Fibroblast of villous mesenchyme (primary cell): ENCODE results near the gene TMEM17. TPM values are rescaled to one million over a fixed set of nuclear protein-coding genes. Genes with fewer than 3 reads are reported as not detected.
A peak's percentile ranks its signal among the peaks of the same experiment; 100 is the strongest.

Source experiments
- DNase-seq: peaks from one replicate; pipeline ENCODE4 v3.0.0-alpha.2; 2010; ENCODE audit warnings: low read depth
- H3K4me3 ChIP-seq: 2 replicates; pipeline ENCODE4 v1.5.1; 2011; ENCODE audit warnings: low read depth, mild to moderate bottlenecking, low read length
- total RNA-seq: library from RNA; depleted of rRNA; stranded (reverse); fragments of >200 nt; gene quantifications from 2 replicates; pipeline ENCODE4 v1.2.3, GENCODE V29; 2012
- TF ChIP-seq, protein P1 (sequence below): IDR thresholded peaks from 2 replicates; pipeline ENCODE4 v1.5.1; 2012; ENCODE audit warnings: low read depth, mild to moderate bottlenecking, low read length; ENCODE audit not compliant: insufficient read depth

TMEM17 gene
- total RNA-seq, 1 donor, result 3.0 TPM

DNA sequence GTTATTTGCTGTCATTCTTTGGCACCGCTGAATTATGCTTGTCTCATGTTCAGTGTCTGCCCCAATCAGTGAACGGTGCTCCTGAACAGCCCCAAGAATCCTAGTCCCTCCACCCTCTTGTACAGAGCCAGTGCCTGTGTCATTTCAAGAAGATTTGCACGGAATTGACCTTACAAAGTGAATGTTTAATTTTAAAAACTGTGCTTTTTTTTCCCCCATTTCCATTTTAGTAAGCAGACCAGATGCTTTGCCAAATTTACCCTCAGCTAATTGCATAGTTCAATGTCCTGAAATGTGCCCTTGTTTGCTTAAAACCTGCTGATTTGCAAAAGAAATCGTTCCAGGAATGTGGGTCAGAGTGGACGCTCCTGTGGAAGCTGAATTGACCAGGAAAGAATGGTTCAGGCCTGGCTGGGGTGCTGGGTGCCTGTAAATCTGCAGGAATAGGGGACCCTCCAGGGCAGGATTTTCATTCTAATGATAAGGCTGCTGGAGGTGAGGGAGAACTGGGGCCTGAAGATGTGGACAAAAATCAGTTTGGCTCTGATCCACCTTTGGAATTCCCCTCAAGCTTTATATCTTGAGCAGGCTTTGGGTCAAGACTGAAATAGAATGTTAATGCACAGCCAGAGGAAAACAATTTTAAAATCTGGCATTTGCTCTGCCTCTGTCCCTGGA, 20.1 kb downstream of the TMEM17 start:
- peak; percentile 45 for DNase-seq
- TF ChIP-seq, protein P1, sequence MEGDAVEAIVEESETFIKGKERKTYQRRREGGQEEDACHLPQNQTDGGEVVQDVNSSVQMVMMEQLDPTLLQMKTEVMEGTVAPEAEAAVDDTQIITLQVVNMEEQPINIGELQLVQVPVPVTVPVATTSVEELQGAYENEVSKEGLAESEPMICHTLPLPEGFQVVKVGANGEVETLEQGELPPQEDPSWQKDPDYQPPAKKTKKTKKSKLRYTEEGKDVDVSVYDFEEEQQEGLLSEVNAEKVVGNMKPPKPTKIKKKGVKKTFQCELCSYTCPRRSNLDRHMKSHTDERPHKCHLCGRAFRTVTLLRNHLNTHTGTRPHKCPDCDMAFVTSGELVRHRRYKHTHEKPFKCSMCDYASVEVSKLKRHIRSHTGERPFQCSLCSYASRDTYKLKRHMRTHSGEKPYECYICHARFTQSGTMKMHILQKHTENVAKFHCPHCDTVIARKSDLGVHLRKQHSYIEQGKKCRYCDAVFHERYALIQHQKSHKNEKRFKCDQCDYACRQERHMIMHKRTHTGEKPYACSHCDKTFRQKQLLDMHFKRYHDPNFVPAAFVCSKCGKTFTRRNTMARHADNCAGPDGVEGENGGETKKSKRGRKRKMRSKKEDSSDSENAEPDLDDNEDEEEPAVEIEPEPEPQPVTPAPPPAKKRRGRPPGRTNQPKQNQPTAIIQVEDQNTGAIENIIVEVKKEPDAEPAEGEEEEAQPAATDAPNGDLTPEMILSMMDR, result no peak
- H3K4me3 ChIP-seq, result no peak overlapping the region

DNA sequence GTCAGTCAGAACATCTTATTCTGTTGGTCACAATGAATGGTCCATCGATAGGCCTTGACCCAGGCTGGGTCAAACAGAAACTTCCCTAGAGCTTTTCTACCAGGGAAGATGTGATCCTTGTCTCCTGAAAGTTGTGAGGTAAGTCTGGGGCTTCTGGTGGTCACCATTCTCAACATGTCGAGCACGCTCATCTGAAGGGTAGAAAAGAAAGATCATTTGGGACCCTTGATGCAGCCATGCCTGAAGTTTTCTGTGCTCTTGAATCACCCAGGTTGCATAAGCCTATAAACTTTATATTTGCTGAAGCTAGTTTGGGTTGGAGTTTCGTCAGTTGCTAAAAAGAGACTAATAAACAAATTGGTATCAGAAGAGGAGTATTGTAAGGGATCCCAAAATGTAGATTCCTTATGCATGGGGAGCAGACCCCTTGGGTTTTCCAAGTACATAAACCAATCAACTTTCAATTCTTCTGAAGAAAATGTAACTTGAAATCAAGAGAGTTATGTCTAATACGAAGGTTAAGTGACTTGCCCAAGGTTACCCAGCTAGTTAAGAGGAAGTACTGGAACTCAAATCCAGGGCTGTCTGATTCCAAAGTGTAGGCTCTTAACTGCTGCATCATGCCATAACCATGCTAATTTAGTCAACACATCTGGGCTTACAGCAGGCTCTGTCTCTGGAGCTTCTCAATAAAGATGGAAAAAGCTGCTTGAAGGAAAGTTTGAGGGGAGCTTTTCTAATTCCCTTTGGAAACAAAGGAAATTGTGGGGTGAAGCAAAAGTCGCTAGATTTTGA, 23.2 kb downstream of the TMEM17 start:
- TF ChIP-seq, protein P1, result no peak
- no peak overlapping the region for H3K4me3 ChIP-seq
- DNase-seq, result no peak

- TF ChIP-seq, protein P1, result no peak
- no peak for DNase-seq
- H3K4me3 ChIP-seq, result no peak overlapping the region
These were observed 26.1 kb downstream of the TMEM17 start for GRCh38 chr2:62479917-62480316.

GRCh38 chr2:62478093-62478580, 27.9 kb downstream of the TMEM17 start:
- no peak overlapping the region for H3K4me3 ChIP-seq
- TF ChIP-seq, protein P1, result no peak
- peak; percentile 13 for DNase-seq

DNA sequence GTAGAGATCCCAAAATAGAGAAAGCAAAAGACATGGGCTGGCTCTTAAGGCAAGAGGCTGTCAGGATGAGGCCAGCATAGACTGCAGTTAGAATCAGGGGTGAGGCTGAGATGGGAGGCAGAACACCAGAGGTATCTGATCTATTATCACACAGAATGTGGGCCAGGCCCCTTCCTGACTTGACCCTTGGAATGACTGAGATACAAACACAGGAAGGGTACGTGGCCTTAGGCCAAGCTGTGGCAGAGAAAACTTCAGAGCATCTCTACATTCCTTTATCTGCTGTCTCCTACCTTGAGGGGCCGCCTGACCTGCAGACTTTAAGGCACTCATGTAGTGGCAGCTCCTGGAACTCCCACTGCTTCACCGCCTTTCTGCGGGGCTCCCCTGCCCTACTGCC, 28.4 kb downstream of the TMEM17 start:
- H3K4me3 ChIP-seq, result no peak overlapping the region
- TF ChIP-seq, protein P1, result no peak

DNA sequence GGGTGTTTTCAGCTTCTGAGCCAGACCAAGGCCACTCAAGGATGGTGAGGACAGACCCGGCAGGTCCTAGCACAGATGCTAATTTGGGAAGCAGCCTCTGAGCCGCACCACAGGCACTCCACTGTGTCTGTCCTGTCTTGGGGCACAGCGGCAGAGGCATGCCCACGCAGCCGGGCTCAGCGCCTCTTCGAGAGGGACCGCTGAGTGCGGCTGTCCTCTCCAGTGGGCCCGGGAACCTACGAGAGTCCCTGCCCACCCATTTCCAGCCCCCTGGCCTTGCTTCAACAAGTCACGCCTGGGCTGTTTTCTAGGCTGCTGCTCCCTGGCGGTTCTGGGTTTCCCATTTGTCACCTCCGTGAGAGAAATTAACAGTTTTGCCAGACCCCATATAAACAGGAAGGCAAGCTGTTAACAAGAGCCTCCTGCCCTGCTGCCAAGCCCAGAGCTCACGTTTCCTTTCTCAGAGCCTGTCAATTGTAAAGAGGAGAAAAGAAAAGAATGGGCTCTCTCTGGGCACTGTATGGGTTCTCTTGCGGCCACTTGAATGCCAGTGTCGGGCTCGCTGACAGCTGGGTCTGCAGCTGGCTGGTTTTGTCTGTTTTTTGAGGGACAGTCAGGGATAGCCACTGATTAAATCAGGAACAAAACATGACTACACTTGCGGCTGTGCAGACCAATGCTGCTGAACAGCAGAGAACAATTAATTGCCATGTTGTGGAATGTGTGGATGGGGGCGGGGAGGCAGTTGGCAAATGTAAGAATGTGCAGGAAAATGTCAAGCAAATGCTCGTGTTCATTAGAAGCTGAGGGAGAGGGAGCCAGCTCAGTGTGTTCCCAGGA, 30.6 kb downstream of the TMEM17 start:
- TF ChIP-seq, protein P1, result no peak
- no peak for DNase-seq
- H3K4me3 ChIP-seq, result no peak overlapping the region

More for the DNA sequence above, 28.4 kb downstream of the TMEM17 start:
- no peak for DNase-seq
